Psoas muscle (tissue), 8 donors: ENCODE data around the gene DCXR. TPM values are rescaled to one million over a fixed set of nuclear protein-coding genes. Genes with fewer than 3 reads are reported as not detected.

Experiments used
- ATAC-seq, 4 donors: fragments of 200-7000 bp; cut with Tn5 transposase; one replicate each; pipeline ENCODE4 v1.9.1; 2020; ENCODE audit warnings: moderate library complexity in 3 of 4, mild to moderate bottlenecking in 2 of 4
- DNase-seq, 2 donors: peaks; one replicate each; pipeline ENCODE4 v3.0.0-alpha.2; 2020
- H3K27ac ChIP-seq: fragments of 200-600 bp; one replicate; pipeline ENCODE4 v1.8.0; 2022
- H3K27me3 ChIP-seq, 3 donors: fragments of 200-600 bp in 1 of 3; one replicate each; pipeline versions ENCODE4 v1.6.1 to v1.8.0; 2013 to 2022; ENCODE audit warnings: low read length in 2 of 3, mild to moderate bottlenecking in 2 of 3, moderate library complexity in 1 of 3; ENCODE audit not compliant: insufficient read depth in 3 of 3
- H3K36me3 ChIP-seq, 2 donors: fragments of 200-600 bp in 1 of 2; one replicate each; pipeline versions ENCODE4 v1.6.1 to v1.8.0; 2013 to 2022; ENCODE audit warnings: low read depth in 1 of 2, mild to moderate bottlenecking in 1 of 2, moderate library complexity in 1 of 2; ENCODE audit not compliant: insufficient read depth in 1 of 2
- H3K4me1 ChIP-seq: fragments of 200-600 bp; one replicate; pipeline ENCODE4 v1.8.0; 2022
- H3K4me3 ChIP-seq: fragments of 200-600 bp; one replicate; pipeline ENCODE4 v1.8.0; 2022; ENCODE audit warnings: mild to moderate bottlenecking
- H3K9me3 ChIP-seq: fragments of 200-600 bp; one replicate; pipeline ENCODE4 v1.8.0; 2022
- WGBS, 3 donors: extraction: QIAGEN DNeasy Blood & Tissue Kit; methylation state at CpG; one replicate each; pipeline versions ENCODE4 v1.1.6 to v1.1.7; 2013; 5-methylcytosine and 5-hydroxymethylcytosine counted together
- intact Hi-C, 2 donors: fragments of 100-400 bp; cut with DNase I; formaldehyde crosslinking; loops; one replicate each; pipeline versions ENCODE4 v1.11.0 to v1.14.2; 2022
- polyA plus RNA-seq, 3 donors: library from polyadenylated mRNA; stranded (reverse); fragments of 200-250 nt; gene quantifications; one replicate each; pipeline ENCODE4 v1.2.3, GENCODE V29; 2013
- total RNA-seq, 4 donors: library from RNA; stranded (reverse); fragmentation: NEBNext Ultra II Directional in 2 of 4; extraction: Animal tissue kit (Norgen Biotek cat#: 25700) in 2 of 4; gene quantifications; one replicate each; pipeline versions ENCODE4 v1.2.1 to v1.2.4, GENCODE V29; 2021 to 2023
- TF ChIP-seq, protein P1 (sequence below): fragments of 200-600 bp; IDR thresholded peaks from one replicate; pipeline ENCODE4 v1.8.0; 2022; ENCODE audit warnings: antibody characterized with exemption
- donor health status: healthy with polysubstance abuse.
- donor health status: DM: no; HTN: no; CAD: no; lungs with moderate emphysema.
- donor health status: Bipolar disorder and iron deficiency.
- donor health status: healthy.
- donor health status: DM: yes; HTN: yes; CAD: no.
- donor health status: DM: no; HTN: no; CAD: no.
- donor health status: DM: no; HTN: no; CAD: no.
- donor health status: DM: yes; HTN: yes; CAD: no.

The DCXR gene
- total and polyA plus RNA-seq, 7 donors, result 111 to 216 (median 147) TPM

DNA sequence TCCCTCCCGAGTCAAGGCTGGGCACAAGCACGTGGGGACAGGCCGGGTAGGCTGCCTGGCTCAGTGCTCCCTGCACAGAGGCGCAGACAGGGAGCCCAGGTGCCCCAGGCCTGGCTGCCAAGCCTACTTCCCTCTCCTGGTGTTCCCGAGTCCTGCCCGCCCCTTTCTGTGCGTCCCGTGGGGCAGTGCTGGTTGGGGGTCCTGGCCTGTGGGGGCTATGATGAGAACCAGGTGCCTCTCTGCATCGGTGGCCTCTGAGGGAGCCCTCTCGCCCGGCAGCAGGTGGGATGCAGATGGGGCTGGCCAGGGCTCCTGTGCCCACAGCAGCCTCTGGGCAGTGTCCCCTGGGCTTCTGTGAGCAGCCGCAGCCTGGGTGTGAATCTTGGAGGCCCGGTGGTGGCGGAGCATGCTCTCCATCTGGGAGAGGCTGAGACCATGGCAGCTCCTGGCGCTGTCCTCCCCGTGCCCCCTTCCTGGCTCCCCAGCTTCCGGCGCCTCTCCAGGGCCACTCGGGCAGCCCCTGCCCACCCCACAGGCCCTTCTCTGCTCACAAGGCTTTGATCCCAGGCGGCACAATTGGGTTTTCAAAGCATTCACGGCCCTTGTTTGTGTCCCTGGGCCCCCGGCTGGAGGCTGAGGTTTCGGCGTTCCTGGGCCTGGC lies 22.1 kb downstream of the DCXR start:
- intact Hi-C loops, result loop anchor here in 1 of 2 donors (5.0 kb wide), 1 partner anchor 38 kb away; the partner anchor contains the start of gene ASPSCR1
- ATAC-seq (no peak), DNase-seq (no peak)
- Histone ChIP-seq H3K27ac (no peak overlapping the region), H3K27me3 (no peaks in the 10 kb centered on the region), H3K4me1 (peaks cover 25% of the 10 kb centered on the region), H3K4me3 (no peak overlapping the region), H3K36me3 (peaks cover 0 to 27% of the 10 kb centered on the region in 2 donors), H3K9me3 (no peaks in the 10 kb centered on the region)
- WGBS, 3 donors, result 80 to 82% (median 81%) methylated on average over 23 to 24 of the region's 24 CpGs
- TF ChIP-seq, protein P1, sequence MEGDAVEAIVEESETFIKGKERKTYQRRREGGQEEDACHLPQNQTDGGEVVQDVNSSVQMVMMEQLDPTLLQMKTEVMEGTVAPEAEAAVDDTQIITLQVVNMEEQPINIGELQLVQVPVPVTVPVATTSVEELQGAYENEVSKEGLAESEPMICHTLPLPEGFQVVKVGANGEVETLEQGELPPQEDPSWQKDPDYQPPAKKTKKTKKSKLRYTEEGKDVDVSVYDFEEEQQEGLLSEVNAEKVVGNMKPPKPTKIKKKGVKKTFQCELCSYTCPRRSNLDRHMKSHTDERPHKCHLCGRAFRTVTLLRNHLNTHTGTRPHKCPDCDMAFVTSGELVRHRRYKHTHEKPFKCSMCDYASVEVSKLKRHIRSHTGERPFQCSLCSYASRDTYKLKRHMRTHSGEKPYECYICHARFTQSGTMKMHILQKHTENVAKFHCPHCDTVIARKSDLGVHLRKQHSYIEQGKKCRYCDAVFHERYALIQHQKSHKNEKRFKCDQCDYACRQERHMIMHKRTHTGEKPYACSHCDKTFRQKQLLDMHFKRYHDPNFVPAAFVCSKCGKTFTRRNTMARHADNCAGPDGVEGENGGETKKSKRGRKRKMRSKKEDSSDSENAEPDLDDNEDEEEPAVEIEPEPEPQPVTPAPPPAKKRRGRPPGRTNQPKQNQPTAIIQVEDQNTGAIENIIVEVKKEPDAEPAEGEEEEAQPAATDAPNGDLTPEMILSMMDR, result no peak

DNA sequence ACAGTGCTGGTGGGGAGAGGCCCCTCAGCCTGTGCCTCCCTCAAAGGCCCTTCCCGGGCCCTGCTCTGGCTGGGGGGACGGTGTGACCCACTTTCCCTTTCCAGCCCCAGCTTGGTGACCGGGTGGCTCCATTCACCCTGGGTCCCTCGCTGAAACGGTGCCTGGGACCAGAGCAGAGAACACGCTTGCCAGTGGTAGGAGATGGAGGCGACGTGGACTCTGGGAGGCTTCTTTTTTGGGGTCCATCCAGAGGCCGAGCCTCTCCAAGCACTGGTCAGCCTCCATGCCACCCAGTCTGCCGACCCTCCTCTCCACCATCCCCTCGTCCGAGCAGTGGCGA lies 22.6 kb downstream of the DCXR start:
- intact Hi-C loops, result loop anchor here in 1 of 2 donors (5.0 kb wide), 1 partner anchor 38 kb away; the partner anchor contains the start of gene ASPSCR1
- Histone ChIP-seq H3K4me3 (no peak overlapping the region), H3K36me3 (peaks cover 0 to 32% of the 10 kb centered on the region in 2 donors), H3K4me1 (peaks cover 23% of the 10 kb centered on the region), H3K27ac (no peak overlapping the region), H3K9me3 (no peaks in the 10 kb centered on the region), H3K27me3 (no peaks in the 10 kb centered on the region)
- TF ChIP-seq, protein P1, result no peak
- no peak for ATAC-seq
- DNase-seq, result no peak
- 83 to 86% (median 85%) methylated on average over 13 of the region's 13 CpGs for WGBS, 3 donors

DNA sequence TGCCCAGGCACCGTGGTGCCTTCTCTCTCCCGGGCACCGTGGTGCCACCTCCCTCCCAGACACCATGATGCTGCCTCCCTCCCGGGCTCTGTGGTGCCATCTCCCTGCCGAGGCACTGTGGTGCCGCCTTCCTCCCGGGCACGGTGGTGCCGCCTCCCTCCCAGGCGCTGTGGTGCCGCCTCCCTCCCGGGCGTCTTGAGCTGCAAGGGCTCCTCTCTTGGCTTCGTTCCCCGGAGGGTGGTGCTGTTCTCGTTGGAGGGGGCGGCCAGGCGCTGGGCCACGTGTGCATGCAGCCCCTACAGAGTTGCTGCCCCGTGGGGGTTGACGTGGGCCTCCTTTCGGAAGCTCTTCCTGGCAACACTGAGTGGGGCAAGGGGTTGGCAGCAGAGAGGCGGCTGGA lies 23.1 kb downstream of the DCXR start:
- TF ChIP-seq, protein P1, result no peak
- ATAC-seq (no peak), DNase-seq (no peak)
- H3K4me3 ChIP-seq, result no peak overlapping the region
- H3K36me3 ChIP-seq, result peaks cover 0 to 35% of the 10 kb centered on the region in 2 donors
- intact Hi-C loops, result no loop called here
- no peaks in the 10 kb centered on the region for H3K27me3 ChIP-seq
- 67 to 79% (median 68%) methylated on average over 23 of the region's 23 CpGs for WGBS, 3 donors
- peaks cover 21% of the 10 kb centered on the region for H3K4me1 ChIP-seq
- no peak overlapping the region for H3K27ac ChIP-seq
- H3K9me3 ChIP-seq, result no peaks in the 10 kb centered on the region

DNA sequence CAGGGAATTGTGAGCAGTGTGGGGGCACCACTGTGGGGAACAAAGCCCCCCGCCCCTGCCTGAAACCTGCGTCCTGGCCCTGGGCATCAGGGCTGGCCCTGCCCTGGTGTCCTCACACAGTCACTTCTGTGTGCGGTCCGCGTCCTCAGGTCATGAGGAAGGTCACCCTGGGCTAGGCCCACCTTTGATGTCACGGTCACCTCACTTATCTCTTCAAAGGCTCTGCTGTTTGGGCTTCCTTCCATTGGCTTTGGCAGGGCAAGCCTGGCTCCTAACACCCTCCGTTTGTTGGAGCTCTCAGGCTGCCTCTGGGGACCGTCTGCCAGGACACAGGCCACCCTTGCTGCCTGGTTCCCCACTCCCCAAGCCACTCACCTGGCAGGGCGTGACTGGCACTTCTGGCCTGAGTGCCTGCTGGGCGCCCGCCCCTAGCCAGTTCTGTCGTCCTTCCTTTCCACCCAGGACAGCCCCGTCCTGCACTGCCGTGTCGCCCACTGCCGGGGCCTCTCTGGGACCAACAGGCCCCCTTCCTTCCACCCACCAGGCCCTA lies 23.6 kb downstream of the DCXR start:
- WGBS, 3 donors, result 72 to 90% (median 84%) methylated on average over 15 to 16 of the region's 16 CpGs
- DNase-seq (no peak), ATAC-seq (no peak)
- no peak overlapping the region for H3K27ac ChIP-seq
- no peaks in the 10 kb centered on the region for H3K9me3 ChIP-seq
- TF ChIP-seq, protein P1, result no peak
- no peaks in the 10 kb centered on the region for H3K27me3 ChIP-seq
- intact Hi-C loops, result no loop called here
- peaks cover 0 to 41% of the 10 kb centered on the region in 2 donors for H3K36me3 ChIP-seq
- peaks cover 16% of the 10 kb centered on the region for H3K4me1 ChIP-seq
- no peak overlapping the region for H3K4me3 ChIP-seq
